ENCODE measurements around the gene KIF18B.
A peak's percentile ranks its signal among the peaks of the same experiment; 100 is the strongest.

Gene KIF18B

GRCh38 chr17:44988044-44988942, 40.7 kb upstream of the KIF18B start:
- DNase-seq (ENCODE audit: low read depth), result no peak
- TF ChIP-seq CTCF (IDR thresholded peaks at IDR 0.05; ENCODE audit: insufficient read depth, low read depth, low read length, missing control alignments), result no peak
- H3K4me3 ChIP-seq (ENCODE audit: low read length), result no peak overlapping the region

- no peak overlapping the region for H3K4me3 ChIP-seq (ENCODE audit: low read length)
- no peak for DNase-seq (ENCODE audit: low read depth)
- no peak for TF ChIP-seq CTCF (IDR thresholded peaks at IDR 0.05; ENCODE audit: insufficient read depth, low read depth, low read length, missing control alignments)
Measured at GRCh38 chr17:44983563-44983962, 36.0 kb upstream of the KIF18B start.

- H3K4me3 ChIP-seq (ENCODE audit: low read length), result no peak overlapping the region
- TF ChIP-seq CTCF (IDR thresholded peaks at IDR 0.05; ENCODE audit: insufficient read depth, low read depth, low read length, missing control alignments), result no peak
- no peak for DNase-seq (ENCODE audit: low read depth)
Measured at GRCh38 chr17:44982113-44982702, 34.6 kb upstream of the KIF18B start.

GRCh38 chr17:44981221-44981968, 33.8 kb upstream of the KIF18B start:
- peak; percentile 85 for DNase-seq (ENCODE audit: low read depth)
- H3K4me3 ChIP-seq (ENCODE audit: low read length), result peak overlapping the region; percentile 11

GRCh38 chr17:44979426-44979995, 31.9 kb upstream of the KIF18B start:
- H3K4me3 ChIP-seq (ENCODE audit: low read length), result no peak overlapping the region
- no peak for TF ChIP-seq CTCF (IDR thresholded peaks at IDR 0.05; ENCODE audit: insufficient read depth, low read depth, low read length, missing control alignments)
- DNase-seq (ENCODE audit: low read depth), result no peak

More at GRCh38 chr17:44981221-44981968, 33.8 kb upstream of the KIF18B start:
- TF ChIP-seq CTCF (IDR thresholded peaks at IDR 0.05; ENCODE audit: insufficient read depth, low read depth, low read length, missing control alignments), result no peak

GRCh38 chr17:44978807-44979206, 31.2 kb upstream of the KIF18B start:
- H3K4me3 ChIP-seq (ENCODE audit: low read length), result no peak overlapping the region
- TF ChIP-seq CTCF (IDR thresholded peaks at IDR 0.05; ENCODE audit: insufficient read depth, low read depth, low read length, missing control alignments), result no peak
- DNase-seq (ENCODE audit: low read depth), result no peak

All from epithelial cell of esophagus (primary cell).